ENCODE data around the gene UNC45B. TPM values are rescaled to one million over a fixed set of nuclear protein-coding genes. Genes with fewer than 3 reads are reported as not detected.

The UNC45B gene
- total RNA-seq, 1 donor from 2014 or later = not detected

GRCh38 chr17:35217107-35217506 lies 69.5 kb downstream of the UNC45B start:
- intact Hi-C loops (cut with micrococcal nuclease) = no loop called here
- CTCF ChIA-PET = no interaction called here
- DNase-seq = no peak
- no peak for TF ChIP-seq CTCF (IDR thresholded peaks at IDR 0.05)
- H3K27ac Mint-ChIP-seq = no peak overlapping the region
- no peaks in the 10 kb centered on the region for H3K36me3 Mint-ChIP-seq (ENCODE audit: low read depth)
- no peaks in the 10 kb centered on the region for H3K4me1 Mint-ChIP-seq
- POLR2A ChIA-PET = no interaction called here
- H3K4me3 Mint-ChIP-seq = no peak overlapping the region
- no peaks in the 10 kb centered on the region for H3K9me3 Mint-ChIP-seq
- peaks cover 12% of the 10 kb centered on the region for H3K27me3 Mint-ChIP-seq
- no peak for ATAC-seq (ENCODE audit: low read depth)

GRCh38 chr17:35218915-35219314 lies 71.3 kb downstream of the UNC45B start:
- ChIA-PET CTCF (no interaction called here), POLR2A (no interaction called here)
- no peak for TF ChIP-seq CTCF (IDR thresholded peaks at IDR 0.05)
- Mint-ChIP-seq H3K4me1 (no peaks in the 10 kb centered on the region), H3K36me3 (ENCODE audit: low read depth) (no peaks in the 10 kb centered on the region), H3K4me3 (no peak overlapping the region), H3K9me3 (no peaks in the 10 kb centered on the region), H3K27me3 (peaks cover 13% of the 10 kb centered on the region), H3K27ac (no peak overlapping the region)
- intact Hi-C loops (cut with micrococcal nuclease) = no loop called here
- no peak for ATAC-seq (ENCODE audit: low read depth)
- no peak for DNase-seq

GRCh38 chr17:35222452-35222851 lies 74.8 kb downstream of the UNC45B start:
- no peak for ATAC-seq (ENCODE audit: low read depth)
- POLR2A ChIA-PET = no interaction called here
- TF ChIP-seq CTCF (IDR thresholded peaks at IDR 0.05) = no peak
- DNase-seq = no peak
- no peak overlapping the region for H3K4me3 Mint-ChIP-seq
- peaks cover 17% of the 10 kb centered on the region for H3K27me3 Mint-ChIP-seq
- no peaks in the 10 kb centered on the region for H3K4me1 Mint-ChIP-seq
- no peaks in the 10 kb centered on the region for H3K36me3 Mint-ChIP-seq (ENCODE audit: low read depth)
- CTCF ChIA-PET = no interaction called here
- no peak overlapping the region for H3K27ac Mint-ChIP-seq
- no peaks in the 10 kb centered on the region for H3K9me3 Mint-ChIP-seq
- intact Hi-C loops (cut with micrococcal nuclease) = no loop called here

- CTCF ChIA-PET = no interaction called here
- POLR2A ChIA-PET = no interaction called here
- ATAC-seq (ENCODE audit: low read depth) = no peak
- no peak overlapping the region for H3K4me3 Mint-ChIP-seq
- H3K36me3 Mint-ChIP-seq (ENCODE audit: low read depth) = no peaks in the 10 kb centered on the region
- intact Hi-C loops (cut with micrococcal nuclease) = no loop called here
- TF ChIP-seq CTCF (IDR thresholded peaks at IDR 0.05) = no peak
- no peaks in the 10 kb centered on the region for H3K4me1 Mint-ChIP-seq
- no peaks in the 10 kb centered on the region for H3K9me3 Mint-ChIP-seq
- no peak overlapping the region for H3K27ac Mint-ChIP-seq
- no peak for DNase-seq
- H3K27me3 Mint-ChIP-seq = peaks cover 25% of the 10 kb centered on the region
Measured at GRCh38 chr17:35224436-35224835, 76.8 kb downstream of the UNC45B start.

- intact Hi-C loops (cut with micrococcal nuclease) = no loop called here
- no peak for ATAC-seq (ENCODE audit: low read depth)
- Mint-ChIP-seq H3K27me3 (peaks cover 33% of the 10 kb centered on the region), H3K27ac (no peak overlapping the region), H3K4me3 (no peak overlapping the region), H3K4me1 (no peaks in the 10 kb centered on the region), H3K36me3 (ENCODE audit: low read depth) (no peaks in the 10 kb centered on the region), H3K9me3 (no peaks in the 10 kb centered on the region)
- ChIA-PET CTCF (no interaction called here), POLR2A (no interaction called here)
- no peak for DNase-seq
- TF ChIP-seq CTCF (IDR thresholded peaks at IDR 0.05) = no peak
Measured at GRCh38 chr17:35227546-35227945, 79.9 kb downstream of the UNC45B start.
